Inferior parietal cortex (tissue), 1 donor: ENCODE data around the gene EXTL2.
A peak's percentile ranks its signal among the peaks of the same experiment; 100 is the strongest.
"Not testable (repeated sequence)": the region's sequence is repeated elsewhere in the genome, so short reads cannot be mapped to it uniquely, and the experiment has no call there.

Source experiments
- DNase-seq: peaks from one replicate; pipeline ENCODE4 v3.0.0-alpha.2; 2016; ENCODE audit errors: extremely low spot score

EXTL2 gene

DNA sequence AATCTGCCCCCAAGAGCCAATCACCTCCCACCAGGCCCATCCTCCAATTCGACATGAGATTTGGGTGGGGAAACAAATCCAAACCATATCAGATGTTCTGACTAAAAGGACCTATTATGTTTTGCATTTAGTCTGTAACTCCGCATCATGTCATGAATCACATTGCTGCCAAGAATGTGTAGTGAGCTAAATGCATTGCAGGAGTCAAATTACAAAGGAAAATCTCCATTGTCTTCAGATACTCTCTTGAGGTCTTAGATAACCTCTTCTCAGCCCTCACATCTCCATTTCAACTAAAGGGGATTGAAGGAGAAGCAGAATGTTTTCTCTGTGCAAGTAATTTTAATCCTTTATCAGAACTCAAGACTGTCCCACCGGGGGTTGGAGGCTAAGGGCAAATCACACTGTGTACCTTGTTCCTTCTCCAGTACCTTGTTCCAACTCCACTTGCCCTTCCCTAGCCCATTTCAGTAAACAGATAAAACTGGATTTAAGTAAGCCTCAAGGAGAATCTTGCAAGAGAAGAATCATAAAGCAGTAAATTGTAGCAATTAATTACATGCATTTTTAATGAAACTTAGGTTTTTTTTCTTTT is 34.1 kb downstream of the EXTL2 start:
- no peak for DNase-seq

DNA sequence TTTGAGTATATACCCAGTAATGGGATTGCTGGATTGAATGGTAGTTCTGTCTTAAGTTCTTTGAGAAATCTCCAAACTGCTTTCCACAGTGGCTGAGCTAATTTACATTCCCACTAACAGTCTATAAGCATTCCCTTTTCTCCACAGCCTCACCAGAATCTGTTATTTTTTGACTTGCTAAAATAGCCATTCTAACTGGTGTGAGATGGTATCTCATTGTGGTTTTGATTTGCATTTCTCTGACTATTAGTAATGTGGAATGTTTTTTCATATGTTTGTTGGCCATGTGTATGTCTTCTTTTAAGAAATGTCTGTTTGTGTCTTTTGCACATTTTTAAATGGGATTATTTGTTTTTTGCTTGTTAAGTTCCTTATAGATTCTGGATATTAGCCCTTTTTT is 39.5 kb downstream of the EXTL2 start:
- not testable (repeated sequence) for DNase-seq

DNA sequence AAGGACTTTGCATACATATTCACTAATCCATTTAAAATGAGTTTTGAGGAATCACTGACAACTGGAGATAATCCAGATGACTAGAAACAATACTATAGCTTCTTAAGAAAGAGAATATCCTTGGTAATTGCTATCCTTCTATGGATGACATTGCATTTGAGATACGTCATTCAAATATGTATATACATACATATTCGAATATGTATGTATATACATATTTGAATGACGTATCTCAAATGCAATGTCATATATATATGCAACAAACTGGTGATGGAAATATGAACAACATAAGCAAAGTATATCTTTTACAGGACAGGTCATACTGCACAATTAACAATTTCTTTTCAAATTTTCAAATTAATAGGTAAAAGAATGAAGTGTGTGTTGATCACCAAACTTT is 41.7 kb downstream of the EXTL2 start:
- DNase-seq: no peak

DNA sequence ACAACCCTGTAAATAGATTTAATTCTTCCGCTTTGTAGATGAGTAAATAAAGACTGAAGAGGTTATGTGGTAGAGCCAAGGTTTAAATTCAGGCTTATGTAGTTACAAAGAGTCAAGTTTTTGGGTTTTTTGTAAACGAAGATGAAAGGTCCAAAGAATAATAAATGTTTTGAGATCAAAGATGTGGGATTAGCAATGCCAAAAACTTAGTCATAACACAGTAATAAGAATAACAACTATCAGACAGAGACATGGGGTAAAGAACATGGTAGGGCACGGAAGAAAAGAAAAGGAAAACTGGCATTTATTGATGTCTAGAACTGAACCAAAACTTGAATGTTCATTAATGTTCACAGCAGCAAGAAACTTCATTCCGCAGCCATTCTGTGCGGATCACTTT is 42.9 kb downstream of the EXTL2 start:
- DNase-seq: no peak

DNA sequence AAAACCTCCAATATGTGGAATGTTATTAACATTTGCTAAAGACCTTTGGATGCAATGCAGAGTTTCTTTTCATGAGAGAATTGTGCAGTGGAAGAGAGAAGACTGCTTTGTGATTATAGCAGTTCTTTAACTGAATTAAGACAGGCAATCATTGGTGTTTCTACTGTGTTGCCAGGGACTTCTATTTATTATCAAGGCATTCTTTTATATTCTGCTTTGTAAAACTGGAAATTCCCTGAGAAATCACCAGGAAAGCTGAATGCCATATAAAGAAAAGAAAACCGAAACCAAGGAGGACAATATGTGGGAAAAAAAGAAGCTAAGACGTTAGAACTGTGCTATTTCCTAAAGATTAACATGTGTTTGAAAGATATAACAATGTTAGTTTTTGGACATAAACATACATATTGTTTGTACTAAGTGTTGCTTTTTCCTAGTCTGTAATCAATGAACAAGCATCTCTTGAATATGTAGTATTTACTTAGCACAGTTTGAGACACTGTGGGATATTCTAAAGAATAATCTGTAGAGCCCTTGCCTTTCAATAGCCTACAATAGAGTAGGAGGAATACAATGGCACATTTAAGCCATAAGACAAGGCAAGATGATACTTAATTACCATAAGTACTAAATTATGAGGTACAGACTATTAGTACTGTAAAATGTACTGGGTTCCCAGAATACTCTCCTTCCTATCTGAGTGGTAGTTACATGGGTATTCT is 47.1 kb downstream of the EXTL2 start:
- no peak for DNase-seq

DNA sequence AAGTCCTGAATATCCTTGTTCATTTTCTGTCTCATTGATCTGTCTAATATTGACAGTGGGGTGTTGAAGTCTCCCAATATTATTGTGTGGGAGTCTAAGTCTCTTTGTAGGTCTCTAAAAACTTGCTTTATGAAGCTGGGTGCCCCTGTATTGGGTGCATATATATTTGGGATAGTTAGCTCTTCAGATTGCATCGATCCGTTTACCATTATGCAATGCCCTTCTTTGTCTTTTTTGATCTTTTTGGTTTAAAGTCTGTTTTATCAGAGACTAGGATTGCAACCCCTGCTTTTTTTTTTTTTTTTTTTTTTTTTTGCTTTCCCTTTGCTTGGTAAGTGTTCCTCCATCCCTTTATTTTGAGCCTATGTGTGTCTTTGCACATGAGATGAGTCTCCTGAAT is 51.5 kb downstream of the EXTL2 start:
- not testable (repeated sequence) for DNase-seq

DNA sequence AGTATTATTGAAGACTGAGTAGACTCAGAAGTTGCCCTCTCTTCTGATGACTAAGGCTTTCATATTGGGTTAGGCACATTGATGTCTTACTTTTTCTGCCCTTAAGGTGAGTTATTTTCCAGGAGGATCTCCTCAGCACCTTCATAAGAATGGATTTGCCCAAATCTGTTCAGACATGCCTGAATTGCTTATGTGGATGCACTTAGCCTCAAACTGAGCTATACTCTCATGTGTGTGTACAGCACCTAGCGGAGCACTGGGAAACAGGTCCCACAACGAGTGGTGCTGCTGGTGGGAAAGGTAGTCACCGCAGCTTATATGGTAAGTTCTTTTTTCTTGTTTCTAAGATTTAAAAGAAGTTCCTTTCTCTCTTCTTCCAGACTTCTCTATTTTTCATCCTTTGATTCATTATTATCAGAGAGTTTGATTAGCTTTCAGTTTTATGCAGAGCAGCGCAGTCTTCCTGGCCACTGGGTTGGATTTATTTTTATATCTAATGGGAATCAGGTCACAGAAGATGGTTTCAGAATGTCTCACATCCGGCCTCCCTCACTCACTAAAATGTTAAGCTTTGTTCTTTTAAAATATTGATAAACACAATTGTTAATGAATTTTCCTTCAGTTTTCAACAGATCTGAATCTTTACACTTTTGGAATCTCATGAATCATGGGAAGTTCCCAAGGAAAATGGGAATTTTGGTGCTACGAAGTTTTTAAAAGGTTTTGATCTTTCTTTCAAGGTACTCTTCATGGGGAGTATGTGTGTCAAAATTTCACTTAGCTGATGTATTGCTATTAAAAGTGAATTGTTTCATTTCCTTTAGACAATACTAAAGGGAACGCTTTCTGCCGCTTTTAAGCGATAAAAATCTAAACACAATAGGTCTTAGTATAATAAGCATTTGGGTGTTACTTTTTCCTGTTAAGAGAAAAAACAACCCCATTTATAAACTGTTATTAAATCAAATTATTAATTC is 58.5 kb downstream of the EXTL2 start:
- no peak for DNase-seq

DNA sequence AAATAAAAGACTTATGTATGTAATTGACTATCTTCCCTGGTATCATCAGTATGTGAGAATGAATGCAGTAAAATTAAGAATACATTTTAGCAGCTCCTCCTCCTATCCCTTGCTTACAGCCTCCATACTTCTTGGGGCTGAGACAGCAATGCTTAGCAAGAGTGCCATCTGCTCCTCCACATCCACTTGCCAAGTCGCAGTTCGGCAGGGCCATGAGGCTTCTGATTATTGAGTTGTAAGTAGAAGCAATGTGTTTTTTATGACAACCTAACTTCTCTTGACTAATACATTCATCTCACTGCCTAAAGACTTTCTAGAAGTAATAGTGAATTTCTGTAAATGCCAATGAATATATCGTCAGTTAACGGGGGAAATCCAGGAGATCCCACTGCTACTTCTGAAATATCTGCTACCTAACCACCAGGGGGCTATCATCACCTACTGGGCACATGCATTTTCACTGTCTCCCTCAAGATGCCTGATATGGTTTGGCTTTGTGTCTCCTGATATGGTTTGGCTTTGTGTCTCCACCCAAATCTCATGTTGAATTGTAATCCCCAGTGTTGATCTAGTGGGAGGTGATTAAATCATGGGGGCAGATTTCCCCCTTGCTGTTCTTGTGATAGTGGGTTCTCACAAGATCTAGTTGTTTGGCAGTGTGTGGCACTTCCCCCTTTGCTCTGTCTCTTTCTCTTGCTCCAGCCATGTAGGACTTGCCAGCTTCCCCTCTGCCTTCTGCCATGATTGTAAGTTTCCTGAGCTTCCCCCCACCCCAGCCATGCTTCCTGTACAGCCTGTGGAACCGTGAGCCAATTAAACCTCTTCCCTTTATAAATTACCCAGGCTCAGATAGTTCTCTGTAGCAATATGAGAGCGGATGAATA is 59.6 kb downstream of the EXTL2 start:
- DNase-seq: peak; percentile 15

DNA sequence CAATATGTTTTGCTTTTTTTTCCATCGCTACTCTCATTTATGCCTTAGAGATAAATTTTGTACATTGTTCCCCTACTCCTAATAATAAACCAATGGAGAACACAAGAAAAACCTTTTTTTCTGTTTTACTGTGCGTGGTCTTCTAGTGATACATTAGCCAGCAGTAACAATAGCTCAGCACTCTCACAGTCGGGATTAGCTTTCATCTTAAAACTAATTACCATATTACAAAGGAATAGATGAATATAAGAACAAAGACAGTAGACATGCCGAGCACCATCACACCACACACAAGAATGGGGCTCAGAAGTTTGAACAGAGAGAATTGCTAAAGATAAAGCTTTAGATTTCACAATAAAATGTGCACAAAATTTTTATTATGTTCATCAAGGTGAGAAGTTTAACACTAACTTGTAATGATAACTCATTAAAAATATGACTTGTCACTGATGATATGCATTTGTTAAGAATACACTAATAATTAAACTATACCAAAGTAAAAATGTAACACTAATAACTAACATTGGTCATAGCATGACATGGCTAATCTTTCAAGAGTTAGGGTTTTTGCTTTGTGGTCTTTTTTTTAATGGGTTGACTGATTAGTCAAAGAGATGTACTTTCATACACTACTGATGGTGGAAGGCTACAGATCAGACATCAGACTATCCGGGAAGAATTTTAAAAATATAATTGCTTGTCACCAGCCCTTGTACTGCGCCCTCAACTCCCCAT is 61.8 kb downstream of the EXTL2 start:
- DNase-seq: no peak

DNA sequence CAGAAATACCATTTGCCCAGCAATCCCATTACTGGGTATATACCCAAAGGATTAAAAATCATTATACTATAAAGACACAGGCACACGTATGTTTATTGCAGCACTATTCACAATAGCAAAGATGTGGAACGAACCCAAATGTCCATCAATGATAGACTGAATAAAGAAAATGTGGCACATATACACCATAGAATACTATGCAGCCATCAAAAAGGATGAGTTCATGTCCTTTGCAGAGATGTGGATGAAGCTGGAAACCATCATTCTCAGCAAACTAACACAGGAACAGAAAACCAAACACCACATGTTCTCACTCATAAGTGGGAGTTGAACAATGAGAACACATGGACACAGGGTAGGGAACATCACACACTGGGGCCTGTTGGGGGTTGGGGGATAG is 69.0 kb downstream of the EXTL2 start:
- not testable (repeated sequence) for DNase-seq
